ENCODE data around the gene NOX5. TPM values are rescaled to one million over a fixed set of nuclear protein-coding genes. Genes with fewer than 3 reads are reported as not detected.

Gene NOX5
- total and polyA plus RNA-seq, 9 donors, result 0.07 to 0.56 (median 0.28) TPM

DNA sequence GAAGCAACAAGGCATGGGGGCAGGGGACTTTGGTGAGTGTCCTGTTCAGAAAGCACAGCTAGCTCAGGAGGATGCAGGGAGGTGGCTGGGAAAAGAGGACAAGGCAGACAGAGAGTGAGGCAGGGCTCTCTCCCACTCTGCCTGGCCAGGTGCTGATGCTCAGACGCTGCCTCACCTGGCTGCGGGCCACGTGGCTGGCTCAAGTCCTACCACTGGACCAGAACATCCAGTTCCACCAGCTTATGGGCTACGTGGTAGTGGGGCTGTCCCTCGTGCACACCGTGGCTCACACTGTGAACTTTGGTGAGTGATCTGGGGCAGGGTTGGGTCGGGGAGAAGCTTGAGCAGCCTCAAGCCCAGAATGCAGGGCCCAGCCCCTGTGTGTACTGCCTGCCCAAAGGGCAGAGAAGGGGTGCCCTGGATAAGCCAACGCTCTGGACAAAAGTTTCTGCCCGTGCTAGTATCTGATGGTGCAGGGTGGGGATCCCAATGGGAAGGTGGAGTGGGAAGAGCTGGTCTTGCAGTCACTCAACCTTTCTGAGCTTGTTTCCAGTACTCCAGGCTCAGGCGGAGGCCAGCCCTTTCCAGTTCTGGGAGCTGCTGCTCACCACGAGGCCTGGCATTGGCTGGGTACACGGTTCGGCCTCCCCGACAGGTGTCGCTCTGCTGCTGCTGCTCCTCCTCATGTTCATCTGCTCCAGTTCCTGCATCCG lies 20.9 kb downstream of the NOX5 start:
- no peaks in the 10 kb centered on the region for H3K9me3 ChIP-seq (replicated peaks; ENCODE audit: control insufficient read depth, low read depth, low read length)
- DNase-seq, result no peak
- peaks cover 5% of the 10 kb centered on the region for H3K4me1 ChIP-seq (ENCODE audit: control insufficient read depth, insufficient read depth, low read length)
- no peaks in the 10 kb centered on the region for H3K36me3 ChIP-seq (ENCODE audit: control insufficient read depth, insufficient read depth, low read length)
- no peak overlapping the region for H3K4me3 ChIP-seq (ENCODE audit: low read length)
- WGBS (ENCODE audit: insufficient coverage), result 45% methylated on average over 12 of the region's 16 CpGs
- H3K27me3 ChIP-seq (ENCODE audit: control insufficient read depth, insufficient read depth, low read length), result peaks cover 17% of the 10 kb centered on the region
- H3K27ac ChIP-seq (ENCODE audit: low read length), result no peak overlapping the region

DNA sequence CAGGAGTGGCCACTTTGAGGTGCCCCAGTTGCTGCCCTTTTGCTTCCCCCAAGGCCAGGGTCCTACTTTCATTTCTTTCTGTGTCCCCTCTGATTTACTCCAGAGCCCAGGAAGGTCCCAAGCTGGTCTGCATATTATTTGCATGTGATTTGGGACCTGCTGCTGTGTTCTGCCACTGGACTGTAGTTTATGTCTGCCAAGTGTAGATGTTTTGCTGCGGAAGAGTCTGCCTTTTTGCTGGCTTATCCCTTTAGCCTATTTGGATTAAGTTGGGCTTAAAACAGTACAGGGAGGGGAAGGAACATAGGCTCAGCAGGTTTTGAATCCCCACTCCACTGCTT lies 21.4 kb downstream of the NOX5 start:
- no CpG with 5 or more reads among the region's 1 CpG for WGBS (ENCODE audit: insufficient coverage)
- Histone ChIP-seq H3K36me3 (ENCODE audit: control insufficient read depth, insufficient read depth, low read length) (no peaks in the 10 kb centered on the region), H3K4me3 (ENCODE audit: low read length) (no peak overlapping the region), H3K27me3 (ENCODE audit: control insufficient read depth, insufficient read depth, low read length) (peaks cover 17% of the 10 kb centered on the region), H3K4me1 (ENCODE audit: control insufficient read depth, insufficient read depth, low read length) (peaks cover 5% of the 10 kb centered on the region), H3K9me3 (replicated peaks; ENCODE audit: control insufficient read depth, low read depth, low read length) (no peaks in the 10 kb centered on the region), H3K27ac (ENCODE audit: low read length) (no peak overlapping the region)
- DNase-seq, result no peak

DNA sequence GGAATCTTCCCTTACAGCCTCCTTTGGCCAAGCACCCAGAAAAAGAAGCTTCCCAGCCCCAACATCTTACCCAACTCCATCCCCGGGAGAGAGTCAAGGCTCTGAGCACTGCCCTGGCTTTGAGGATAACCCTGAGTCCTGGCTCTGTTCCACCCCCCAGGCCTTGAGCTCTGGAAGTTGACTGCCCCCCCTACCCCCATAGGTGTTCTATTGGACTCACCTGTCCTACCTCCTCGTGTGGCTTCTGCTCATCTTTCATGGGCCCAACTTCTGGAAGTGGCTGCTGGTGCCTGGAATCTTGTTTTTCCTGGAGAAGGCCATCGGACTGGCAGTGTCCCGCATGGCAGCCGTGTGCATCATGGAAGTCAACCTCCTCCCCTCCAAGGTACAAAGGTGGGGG lies 22.3 kb downstream of the NOX5 start:
- no peak for DNase-seq
- 82% methylated on average over 1 of the region's 5 CpGs for WGBS (ENCODE audit: insufficient coverage)

DNA sequence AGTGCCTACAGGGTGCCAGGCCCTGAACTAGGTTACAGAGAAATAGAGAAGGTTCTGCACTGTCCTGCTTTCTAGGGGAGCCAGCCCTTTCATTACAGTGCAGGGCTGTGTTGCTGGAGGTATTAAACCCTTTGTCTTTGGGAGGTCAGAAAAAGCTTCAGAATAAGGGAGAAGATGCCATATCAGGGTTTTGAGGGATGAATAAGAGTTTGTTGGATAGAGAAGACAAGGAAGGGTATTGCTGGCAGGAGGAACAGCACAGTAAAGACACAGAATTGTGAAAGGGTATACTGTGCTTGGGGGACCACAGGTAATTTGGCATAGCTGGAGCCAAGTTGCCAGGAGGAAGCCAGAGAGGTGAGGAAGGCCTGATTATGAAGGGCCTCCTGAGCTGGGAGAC lies 23.0 kb downstream of the NOX5 start:
- Histone ChIP-seq H3K36me3 (ENCODE audit: control insufficient read depth, insufficient read depth, low read length) (no peaks in the 10 kb centered on the region), H3K27me3 (ENCODE audit: control insufficient read depth, insufficient read depth, low read length) (peaks cover 9% of the 10 kb centered on the region), H3K27ac (ENCODE audit: low read length) (no peak overlapping the region), H3K9me3 (replicated peaks; ENCODE audit: control insufficient read depth, low read depth, low read length) (no peaks in the 10 kb centered on the region), H3K4me3 (ENCODE audit: low read length) (no peak overlapping the region), H3K4me1 (ENCODE audit: control insufficient read depth, insufficient read depth, low read length) (no peaks in the 10 kb centered on the region)
- DNase-seq, result no peak

More for the DNA sequence above, 22.3 kb downstream of the NOX5 start:
- Histone ChIP-seq H3K27ac (ENCODE audit: low read length) (no peak overlapping the region), H3K4me1 (ENCODE audit: control insufficient read depth, insufficient read depth, low read length) (peaks cover under 1% of the 10 kb centered on the region), H3K27me3 (ENCODE audit: control insufficient read depth, insufficient read depth, low read length) (peaks cover 9% of the 10 kb centered on the region), H3K4me3 (ENCODE audit: low read length) (no peak overlapping the region), H3K9me3 (replicated peaks; ENCODE audit: control insufficient read depth, low read depth, low read length) (no peaks in the 10 kb centered on the region), H3K36me3 (ENCODE audit: control insufficient read depth, insufficient read depth, low read length) (no peaks in the 10 kb centered on the region)

DNA sequence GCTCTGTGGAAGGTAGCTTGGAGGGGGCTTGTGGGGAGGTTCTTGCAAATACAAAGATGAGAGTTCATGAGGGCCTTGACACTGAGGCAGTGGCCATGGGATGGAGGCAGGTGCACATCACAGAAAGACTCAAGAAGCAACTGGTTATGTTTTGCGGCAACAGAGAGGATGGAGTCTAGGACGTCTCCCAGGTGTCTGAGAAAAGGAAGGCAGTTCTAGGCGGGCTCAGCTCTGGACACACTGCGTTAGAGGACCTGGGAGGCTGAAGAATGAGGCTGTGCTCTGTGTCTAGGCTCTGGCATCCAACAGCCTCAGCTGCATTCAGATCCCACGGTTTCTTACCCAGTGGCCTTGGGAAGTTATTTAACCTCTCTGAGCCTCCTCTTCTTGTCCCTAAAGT lies 23.5 kb downstream of the NOX5 start:
- no peak overlapping the region for H3K27ac ChIP-seq (ENCODE audit: low read length)

DNA sequence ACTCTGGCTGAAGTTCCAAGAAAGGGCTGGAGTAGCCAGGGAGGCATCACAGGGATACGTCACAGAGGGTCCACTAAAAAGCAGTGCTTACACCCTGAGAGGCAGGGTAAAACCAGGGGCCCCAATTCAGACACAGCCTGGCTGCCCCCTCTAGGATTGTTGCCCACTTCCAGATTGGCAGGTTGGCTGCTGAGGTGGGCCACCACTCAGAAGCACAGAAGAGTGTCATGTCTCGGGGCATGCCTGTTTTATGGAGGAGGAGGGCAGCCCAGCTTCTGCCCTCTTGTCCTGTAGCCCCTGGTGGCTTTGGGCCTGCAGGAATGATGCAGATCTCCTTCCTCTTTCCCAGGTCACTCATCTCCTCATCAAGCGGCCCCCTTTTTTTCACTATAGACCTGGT lies 24.0 kb downstream of the NOX5 start:
- H3K27me3 ChIP-seq (ENCODE audit: control insufficient read depth, insufficient read depth, low read length), result peaks cover 4% of the 10 kb centered on the region
- no peak overlapping the region for H3K27ac ChIP-seq (ENCODE audit: low read length)
- 76% methylated on average over 2 of the region's 3 CpGs for WGBS (ENCODE audit: insufficient coverage)
- DNase-seq, result no peak
- H3K9me3 ChIP-seq (replicated peaks; ENCODE audit: control insufficient read depth, low read depth, low read length), result no peaks in the 10 kb centered on the region
- H3K4me1 ChIP-seq (ENCODE audit: control insufficient read depth, insufficient read depth, low read length), result no peaks in the 10 kb centered on the region
- no peaks in the 10 kb centered on the region for H3K36me3 ChIP-seq (ENCODE audit: control insufficient read depth, insufficient read depth, low read length)
- no peak overlapping the region for H3K4me3 ChIP-seq (ENCODE audit: low read length)

More for the DNA sequence above, 23.5 kb downstream of the NOX5 start:
- DNase-seq, result no peak
- Histone ChIP-seq H3K4me1 (ENCODE audit: control insufficient read depth, insufficient read depth, low read length) (no peaks in the 10 kb centered on the region), H3K27me3 (ENCODE audit: control insufficient read depth, insufficient read depth, low read length) (peaks cover 9% of the 10 kb centered on the region), H3K36me3 (ENCODE audit: control insufficient read depth, insufficient read depth, low read length) (no peaks in the 10 kb centered on the region), H3K4me3 (ENCODE audit: low read length) (no peak overlapping the region), H3K9me3 (replicated peaks; ENCODE audit: control insufficient read depth, low read depth, low read length) (no peaks in the 10 kb centered on the region)
- WGBS (ENCODE audit: insufficient coverage), result 78% methylated on average over 4 of the region's 5 CpGs

DNA sequence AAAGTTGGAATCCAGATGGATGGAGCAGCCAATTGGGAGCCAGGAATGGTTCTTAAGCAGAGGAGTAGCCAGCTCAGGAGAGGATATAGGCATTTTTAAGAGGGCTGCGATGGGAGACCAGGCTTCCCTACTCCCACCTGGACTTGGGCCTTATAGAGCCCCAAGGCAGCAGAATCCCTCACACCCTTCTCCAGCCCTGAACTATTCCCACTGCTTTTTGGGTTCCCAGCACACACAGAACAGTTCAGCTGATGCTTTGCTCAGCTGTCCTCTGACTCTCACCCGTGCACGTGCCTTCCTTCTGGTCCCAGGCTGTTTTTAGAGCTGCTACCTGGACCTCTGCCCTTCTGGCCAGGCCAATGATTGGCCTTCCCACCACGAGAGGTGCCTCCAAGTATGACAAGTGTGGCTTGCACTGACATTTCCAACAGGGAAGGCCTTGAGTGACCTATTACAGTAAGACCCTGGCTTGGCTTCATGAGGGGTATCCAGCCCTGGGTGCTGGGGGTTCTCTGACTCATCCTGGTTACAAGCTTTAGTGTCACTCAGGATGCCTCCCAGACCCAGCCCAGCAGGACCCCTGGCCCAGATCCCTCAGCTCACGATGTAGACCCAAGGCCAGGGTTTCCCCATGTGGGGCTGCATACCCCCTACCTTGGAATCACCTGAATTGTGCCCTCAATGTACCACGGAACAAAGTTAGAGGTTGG lies 25.2 kb downstream of the NOX5 start:
- no peaks in the 10 kb centered on the region for H3K9me3 ChIP-seq (replicated peaks; ENCODE audit: control insufficient read depth, low read depth, low read length)

DNA sequence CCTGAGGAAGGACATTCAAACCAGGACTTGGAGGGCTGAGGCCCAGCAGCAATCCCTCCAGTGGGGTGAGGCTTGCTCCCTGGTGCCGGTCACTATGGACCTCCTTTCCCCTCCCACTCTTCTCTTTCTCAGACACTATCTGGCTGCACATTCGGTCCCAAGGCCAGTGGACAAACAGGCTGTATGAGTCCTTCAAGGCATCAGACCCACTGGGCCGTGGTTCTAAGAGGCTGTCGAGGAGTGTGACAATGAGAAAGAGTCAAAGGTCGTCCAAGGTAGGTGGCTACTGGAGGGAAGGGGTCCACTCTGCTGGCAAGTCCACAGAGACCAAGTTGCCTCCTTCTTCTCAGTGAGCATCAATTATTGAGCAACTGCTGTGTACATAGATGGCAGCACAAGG lies 28.0 kb downstream of the NOX5 start:
- H3K27ac ChIP-seq (ENCODE audit: low read length), result no peak overlapping the region
- no peak overlapping the region for H3K4me3 ChIP-seq (ENCODE audit: low read length)
- H3K27me3 ChIP-seq (ENCODE audit: control insufficient read depth, insufficient read depth, low read length), result no peaks in the 10 kb centered on the region
- no peak for DNase-seq
- no peaks in the 10 kb centered on the region for H3K4me1 ChIP-seq (ENCODE audit: control insufficient read depth, insufficient read depth, low read length)
- no peaks in the 10 kb centered on the region for H3K36me3 ChIP-seq (ENCODE audit: control insufficient read depth, insufficient read depth, low read length)
- 79% methylated on average over 4 of the region's 5 CpGs for WGBS (ENCODE audit: insufficient coverage)
- H3K9me3 ChIP-seq (replicated peaks; ENCODE audit: control insufficient read depth, low read depth, low read length), result no peaks in the 10 kb centered on the region

More for the DNA sequence above, 25.2 kb downstream of the NOX5 start:
- Histone ChIP-seq H3K27me3 (ENCODE audit: control insufficient read depth, insufficient read depth, low read length) (peaks cover 4% of the 10 kb centered on the region), H3K4me1 (ENCODE audit: control insufficient read depth, insufficient read depth, low read length) (no peaks in the 10 kb centered on the region), H3K27ac (ENCODE audit: low read length) (no peak overlapping the region), H3K36me3 (ENCODE audit: control insufficient read depth, insufficient read depth, low read length) (no peaks in the 10 kb centered on the region), H3K4me3 (ENCODE audit: low read length) (no peak overlapping the region)
- WGBS (ENCODE audit: insufficient coverage), result 74% methylated on average over 3 of the region's 6 CpGs
- DNase-seq, result no peak

DNA sequence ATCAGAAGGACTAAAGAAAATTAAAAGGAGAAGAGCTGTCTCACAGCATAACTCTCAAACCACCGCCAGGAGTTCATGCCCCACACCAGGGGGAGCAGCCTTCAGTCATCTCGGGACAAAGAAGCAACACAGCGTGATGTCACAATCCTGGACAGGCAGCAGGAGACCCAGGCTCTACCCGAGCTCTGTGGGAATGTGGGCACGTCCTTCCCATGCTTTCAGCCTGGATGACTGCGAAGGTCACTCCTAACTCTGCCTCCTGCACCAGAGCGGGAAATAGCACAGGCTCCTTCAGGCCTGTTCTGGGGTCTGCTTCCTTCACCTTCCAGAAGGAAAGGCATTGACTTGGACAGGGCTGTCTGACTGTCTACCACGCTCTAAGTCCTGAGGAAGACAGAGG lies 31.3 kb downstream of the NOX5 start:
- no peak for DNase-seq
- Histone ChIP-seq H3K27me3 (ENCODE audit: control insufficient read depth, insufficient read depth, low read length) (no peaks in the 10 kb centered on the region), H3K9me3 (replicated peaks; ENCODE audit: control insufficient read depth, low read depth, low read length) (no peaks in the 10 kb centered on the region), H3K36me3 (ENCODE audit: control insufficient read depth, insufficient read depth, low read length) (no peaks in the 10 kb centered on the region), H3K27ac (ENCODE audit: low read length) (no peak overlapping the region), H3K4me1 (ENCODE audit: control insufficient read depth, insufficient read depth, low read length) (no peaks in the 10 kb centered on the region), H3K4me3 (ENCODE audit: low read length) (no peak overlapping the region)
- WGBS (ENCODE audit: insufficient coverage), result 71% methylated on average over 5 of the region's 8 CpGs

DNA sequence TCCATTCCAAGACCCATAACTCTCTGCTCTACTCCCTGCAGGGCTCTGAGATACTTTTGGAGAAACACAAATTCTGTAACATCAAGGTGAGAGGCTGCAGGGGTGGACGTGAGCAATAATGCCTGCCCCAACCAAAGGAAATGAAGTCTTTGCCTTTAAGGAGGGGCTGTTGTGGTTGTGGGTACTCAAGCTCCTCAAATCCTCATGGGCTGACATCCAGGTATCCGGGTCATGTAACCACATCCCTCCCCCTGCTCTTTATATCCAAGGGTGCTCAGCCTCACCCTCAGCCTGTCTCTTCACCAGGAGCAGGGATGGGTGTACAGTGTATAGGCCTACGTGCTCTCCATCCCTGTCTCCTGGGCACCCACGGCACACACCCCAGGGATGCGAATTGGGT lies 32.3 kb downstream of the NOX5 start:
- Histone ChIP-seq H3K27ac (ENCODE audit: low read length) (no peak overlapping the region), H3K4me3 (ENCODE audit: low read length) (no peak overlapping the region), H3K4me1 (ENCODE audit: control insufficient read depth, insufficient read depth, low read length) (no peaks in the 10 kb centered on the region), H3K27me3 (ENCODE audit: control insufficient read depth, insufficient read depth, low read length) (no peaks in the 10 kb centered on the region), H3K36me3 (ENCODE audit: control insufficient read depth, insufficient read depth, low read length) (no peaks in the 10 kb centered on the region), H3K9me3 (replicated peaks; ENCODE audit: control insufficient read depth, low read depth, low read length) (no peaks in the 10 kb centered on the region)
- no CpG with 5 or more reads among the region's 5 CpGs for WGBS (ENCODE audit: insufficient coverage)
- DNase-seq, result no peak
